Measurements from ENCODE around the gene SMAP2. TPM values are rescaled to one million over a fixed set of nuclear protein-coding genes. Genes with fewer than 3 reads are reported as not detected.
A peak's percentile ranks its signal among the peaks of the same experiment; 100 is the strongest.
"Not testable (repeated sequence)": the region's sequence is repeated elsewhere in the genome, so short reads cannot be mapped to it uniquely, and the experiment has no call there.

The SMAP2 gene
- total RNA-seq, 2 experiments from 2014 or later = 204 to 209 TPM

DNA sequence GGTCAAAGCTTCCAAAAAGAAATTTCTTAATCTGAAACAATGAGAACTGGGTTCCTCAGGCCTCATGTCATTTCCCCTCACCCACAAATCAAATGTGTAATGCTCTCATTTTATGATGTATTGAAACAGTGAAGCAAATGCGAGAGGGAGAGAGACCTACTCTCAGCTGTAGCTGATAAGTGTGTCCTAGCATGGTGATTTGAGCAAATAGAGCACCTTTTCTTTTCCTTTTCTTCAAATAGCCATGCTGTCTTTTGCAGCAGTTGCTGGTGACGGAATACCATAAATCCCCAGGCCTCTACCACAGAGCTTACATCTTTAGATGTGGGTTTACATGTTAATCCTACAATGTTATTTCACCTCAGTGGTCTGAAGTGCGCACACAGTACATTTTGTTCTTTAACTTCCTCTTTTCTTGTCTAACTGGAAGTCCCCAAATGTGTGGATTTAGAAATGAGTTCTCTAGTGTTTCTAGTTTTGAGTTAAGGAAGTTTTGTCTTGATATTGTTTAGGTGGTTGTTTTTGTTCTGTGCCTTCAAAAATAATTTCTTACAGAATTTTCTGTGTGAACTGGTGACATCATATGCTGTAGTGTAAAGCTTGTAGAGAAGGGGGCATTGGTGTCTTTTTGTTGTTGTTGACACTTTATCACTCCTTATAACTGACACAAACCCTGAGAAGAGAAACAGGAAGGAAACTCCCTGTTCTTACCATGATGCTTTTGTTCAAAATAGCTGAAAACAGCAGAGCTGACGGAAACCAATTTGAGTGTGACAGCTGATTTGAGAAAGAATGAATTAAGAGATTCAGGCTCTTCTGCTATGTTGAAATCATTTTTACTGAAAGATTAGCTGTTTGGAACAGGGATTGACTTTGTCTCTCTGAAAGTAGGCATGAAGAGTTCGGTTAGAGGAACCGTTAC lies 12.2 kb downstream of the SMAP2 start:
- peaks cover 78% of the 10 kb centered on the region for H3K4me1 Mint-ChIP-seq (ENCODE audit: low read depth)
- H3K9me3 Mint-ChIP-seq = no peaks in the 10 kb centered on the region
- no peaks in the 10 kb centered on the region for H3K27me3 Mint-ChIP-seq
- TF ChIP-seq, protein P1, sequence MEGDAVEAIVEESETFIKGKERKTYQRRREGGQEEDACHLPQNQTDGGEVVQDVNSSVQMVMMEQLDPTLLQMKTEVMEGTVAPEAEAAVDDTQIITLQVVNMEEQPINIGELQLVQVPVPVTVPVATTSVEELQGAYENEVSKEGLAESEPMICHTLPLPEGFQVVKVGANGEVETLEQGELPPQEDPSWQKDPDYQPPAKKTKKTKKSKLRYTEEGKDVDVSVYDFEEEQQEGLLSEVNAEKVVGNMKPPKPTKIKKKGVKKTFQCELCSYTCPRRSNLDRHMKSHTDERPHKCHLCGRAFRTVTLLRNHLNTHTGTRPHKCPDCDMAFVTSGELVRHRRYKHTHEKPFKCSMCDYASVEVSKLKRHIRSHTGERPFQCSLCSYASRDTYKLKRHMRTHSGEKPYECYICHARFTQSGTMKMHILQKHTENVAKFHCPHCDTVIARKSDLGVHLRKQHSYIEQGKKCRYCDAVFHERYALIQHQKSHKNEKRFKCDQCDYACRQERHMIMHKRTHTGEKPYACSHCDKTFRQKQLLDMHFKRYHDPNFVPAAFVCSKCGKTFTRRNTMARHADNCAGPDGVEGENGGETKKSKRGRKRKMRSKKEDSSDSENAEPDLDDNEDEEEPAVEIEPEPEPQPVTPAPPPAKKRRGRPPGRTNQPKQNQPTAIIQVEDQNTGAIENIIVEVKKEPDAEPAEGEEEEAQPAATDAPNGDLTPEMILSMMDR (IDR thresholded peaks at IDR 0.05) = no peak
- H3K27ac Mint-ChIP-seq = peak overlapping the region; percentile 99
- H3K36me3 Mint-ChIP-seq (ENCODE audit: low read depth) = peaks cover 67% of the 10 kb centered on the region
- POLR2A ChIA-PET = interaction anchor here (0.6 to 15.4 kb wide), 14 partner anchors 9 to 309 kb away, joined by 3 to 278 read pairs (median 6); partner anchors contain the start of genes COL9A2, EXO5, RLF and SMAP2
- ATAC-seq (peak; percentile 67), DNase-seq (peak; percentile 85)
- CTCF ChIA-PET = interaction anchor here (0.8 to 7.5 kb wide), 15 partner anchors 8 to 241 kb away, joined by 3 to 62 read pairs (median 6); partner anchors contain the start of gene SMAP2
- intact Hi-C loops (cut with micrococcal nuclease) = loop anchor here (1.0 kb wide), 1 partner anchor 19 kb away; no protein-coding TSS in a partner anchor
- H3K4me3 Mint-ChIP-seq = peak overlapping the region; percentile 78

DNA sequence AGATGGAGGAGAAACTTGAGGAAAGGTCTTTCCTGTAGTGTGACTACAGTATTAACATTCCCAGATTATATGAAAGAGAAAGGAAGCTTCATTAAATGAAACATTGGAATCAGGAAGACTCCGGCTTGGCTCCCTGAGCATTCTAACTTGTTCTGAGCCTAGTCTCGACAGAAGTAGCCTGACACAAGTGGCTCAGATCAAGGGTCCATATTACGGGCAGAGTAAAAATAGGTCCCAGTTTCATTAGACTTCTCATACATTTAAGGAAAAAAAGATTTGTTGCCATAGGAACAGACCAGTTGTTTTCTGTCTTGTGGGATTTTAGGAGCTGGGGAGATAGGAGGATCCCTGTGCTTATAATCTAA lies 12.8 kb downstream of the SMAP2 start:
- peaks cover 72% of the 10 kb centered on the region for H3K36me3 Mint-ChIP-seq (ENCODE audit: low read depth)
- TF ChIP-seq, protein P1 (IDR thresholded peaks at IDR 0.05) = no peak
- no peaks in the 10 kb centered on the region for H3K27me3 Mint-ChIP-seq
- ChIA-PET CTCF (interaction anchor here (1.0 to 7.5 kb wide), 12 partner anchors 8 to 233 kb away, joined by 3 to 62 read pairs (median 8); partner anchors contain the start of gene SMAP2), POLR2A (interaction anchor here (0.6 to 15.4 kb wide), 12 partner anchors 10 to 305 kb away, joined by 3 to 278 read pairs (median 6); partner anchors contain the start of genes EXO5, NFYC, RLF and SMAP2)
- H3K4me1 Mint-ChIP-seq (ENCODE audit: low read depth) = peaks cover 79% of the 10 kb centered on the region
- ATAC-seq (no peak), DNase-seq (no peak)
- intact Hi-C loops (cut with micrococcal nuclease) = no loop called here
- H3K27ac Mint-ChIP-seq = peak overlapping the region; percentile 99
- H3K4me3 Mint-ChIP-seq = peak overlapping the region; percentile 78
- no peaks in the 10 kb centered on the region for H3K9me3 Mint-ChIP-seq

DNA sequence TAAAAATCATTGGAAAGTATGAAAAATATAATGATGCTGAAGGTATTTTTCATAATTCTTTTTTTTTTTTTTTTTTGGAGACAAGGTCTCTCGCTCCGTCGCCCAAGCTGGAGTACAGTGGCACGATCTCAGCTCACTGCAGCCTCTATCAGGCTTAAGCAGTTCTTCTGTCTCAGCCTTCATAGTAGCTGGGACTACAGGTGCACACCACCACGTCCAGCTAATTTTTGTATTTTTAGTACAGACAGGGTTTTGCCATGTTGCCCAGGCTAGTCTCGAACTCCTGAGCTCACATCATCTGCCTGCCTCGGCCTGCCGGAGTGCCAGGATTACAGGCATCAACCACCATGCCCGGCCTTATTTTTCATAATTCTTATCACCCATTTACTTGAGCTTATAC lies 13.3 kb downstream of the SMAP2 start:
- intact Hi-C loops (cut with micrococcal nuclease) = no loop called here
- H3K9me3 Mint-ChIP-seq = no peaks in the 10 kb centered on the region
- no peak for ATAC-seq
- H3K36me3 Mint-ChIP-seq (ENCODE audit: low read depth) = peaks cover 75% of the 10 kb centered on the region
- ChIA-PET CTCF (interaction anchor here (1.3 to 7.5 kb wide), 10 partner anchors 7 to 234 kb away, joined by 3 to 62 read pairs (median 8); partner anchors contain the start of gene SMAP2), POLR2A (interaction anchor here (0.7 to 15.4 kb wide), 9 partner anchors 10 to 305 kb away, joined by 3 to 278 read pairs (median 7); partner anchors contain the start of genes EXO5, NFYC, RLF and SMAP2)
- no peaks in the 10 kb centered on the region for H3K27me3 Mint-ChIP-seq
- H3K27ac Mint-ChIP-seq = peak overlapping the region; percentile 99
- peaks cover 79% of the 10 kb centered on the region for H3K4me1 Mint-ChIP-seq (ENCODE audit: low read depth)
- DNase-seq = no peak
- TF ChIP-seq, protein P1 (IDR thresholded peaks at IDR 0.05) = no peak
- H3K4me3 Mint-ChIP-seq = peak overlapping the region; percentile 78

DNA sequence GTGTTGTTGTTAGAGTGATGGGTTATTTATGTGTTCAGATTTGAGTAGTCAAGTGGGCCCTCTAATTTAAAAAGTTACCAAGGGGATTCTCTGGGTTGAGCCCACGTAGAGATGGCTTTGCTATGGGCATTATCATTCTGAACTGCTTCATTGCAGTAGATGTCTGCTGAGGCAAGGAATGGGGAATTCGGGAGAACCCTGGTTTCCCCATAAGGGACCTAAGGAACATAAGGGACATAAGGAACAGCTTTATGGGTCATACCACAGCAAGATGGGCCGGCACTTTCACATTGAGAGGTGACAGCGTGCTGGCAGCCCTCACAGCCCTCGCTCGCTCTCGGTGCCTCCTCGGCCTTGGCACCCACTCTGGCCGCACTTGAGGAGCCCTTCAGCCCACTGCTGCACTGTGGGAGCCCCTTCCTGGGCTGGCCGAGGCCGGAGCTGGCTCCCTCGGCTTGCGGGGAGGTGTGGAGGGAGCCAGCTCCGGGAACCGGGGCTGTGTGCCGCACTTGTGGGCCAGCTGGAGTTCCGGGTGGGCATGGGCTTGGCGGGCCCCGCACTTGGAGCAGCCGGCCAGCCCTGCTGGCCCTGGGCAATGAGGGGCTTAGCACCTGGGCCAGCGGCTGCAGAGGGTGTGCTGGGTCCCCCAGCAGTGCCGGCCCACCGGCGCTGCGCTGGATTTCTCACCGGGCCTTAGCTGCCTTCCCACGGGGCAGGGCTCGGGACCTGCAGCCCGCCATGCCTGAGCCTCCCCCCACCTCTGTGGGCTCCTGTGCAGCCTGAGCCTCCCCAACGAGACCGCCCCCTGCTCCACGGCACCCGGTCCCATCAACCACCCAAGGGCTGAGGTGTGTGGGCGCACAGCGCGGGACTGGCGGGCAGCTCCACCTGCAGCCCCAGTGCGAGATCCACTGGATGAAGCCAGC lies 14.1 kb downstream of the SMAP2 start:
- peaks cover 79% of the 10 kb centered on the region for H3K4me1 Mint-ChIP-seq (ENCODE audit: low read depth)
- DNase-seq = peak; percentile 54
- H3K9me3 Mint-ChIP-seq; H3K27me3 Mint-ChIP-seq; intact Hi-C loops (cut with micrococcal nuclease); ATAC-seq: not testable (repeated sequence)
- H3K36me3 Mint-ChIP-seq (ENCODE audit: low read depth) = peaks cover 69% of the 10 kb centered on the region
- H3K4me3 Mint-ChIP-seq = peak overlapping the region; percentile 83
- ChIA-PET POLR2A (interaction anchor here (0.6 to 15.4 kb wide), 9 partner anchors 9 to 304 kb away, joined by 3 to 278 read pairs (median 4); partner anchors contain the start of genes EXO5, NFYC and SMAP2), CTCF (interaction anchor here (0.8 to 7.5 kb wide), 9 partner anchors 11 to 146 kb away, joined by 3 to 62 read pairs (median 9); partner anchors contain the start of gene SMAP2)
- H3K27ac Mint-ChIP-seq = peak overlapping the region; percentile 99

DNA sequence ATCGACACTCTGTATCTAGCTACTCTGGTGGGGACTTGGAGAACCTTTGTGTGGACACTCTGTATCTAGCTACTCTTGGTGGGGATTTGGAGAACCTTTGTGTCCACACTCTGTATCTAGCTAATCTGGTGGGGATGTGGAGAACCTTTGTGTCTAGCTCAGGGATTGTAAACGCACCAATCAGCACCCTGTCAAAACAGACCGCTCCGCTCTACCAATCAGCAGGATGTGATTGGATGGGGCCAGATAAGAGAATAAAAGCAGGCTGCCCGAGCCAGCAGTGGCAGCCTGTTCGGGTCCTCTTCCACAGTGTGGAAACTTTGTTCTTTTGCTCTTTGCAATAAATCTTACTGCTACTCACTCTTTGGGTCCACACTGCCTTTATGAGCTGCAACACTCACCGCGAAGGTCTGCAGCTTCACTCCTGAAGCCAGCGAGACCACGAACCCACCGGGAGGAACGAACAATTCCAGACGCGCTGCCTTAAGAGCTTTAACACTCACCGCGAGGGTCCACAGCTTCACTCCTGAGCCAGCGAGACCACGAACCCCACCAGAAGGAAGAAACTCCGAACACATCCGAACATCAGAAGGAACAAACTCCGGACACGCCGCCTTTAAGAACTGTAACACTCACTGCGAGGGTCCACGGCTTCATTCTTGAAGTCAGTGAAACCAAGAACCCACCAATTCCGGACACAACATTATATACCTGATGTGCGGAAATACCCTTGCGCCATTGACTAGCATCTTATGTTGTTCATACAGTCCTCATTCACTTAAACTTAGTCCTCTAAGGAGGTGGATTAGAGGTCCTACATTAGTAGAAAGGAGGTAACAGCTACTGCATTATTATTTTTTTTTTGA lies 15.2 kb downstream of the SMAP2 start:
- H3K36me3 Mint-ChIP-seq (ENCODE audit: low read depth) = peaks cover 64% of the 10 kb centered on the region

More for the DNA sequence above, 15.2 kb downstream of the SMAP2 start:
- H3K27me3 Mint-ChIP-seq; H3K9me3 Mint-ChIP-seq; ATAC-seq; intact Hi-C loops (cut with micrococcal nuclease): not testable (repeated sequence)
- Mint-ChIP-seq H3K4me3 (peak overlapping the region; percentile 83), H3K27ac (peak overlapping the region; percentile 95), H3K4me1 (ENCODE audit: low read depth) (peaks cover 78% of the 10 kb centered on the region)
- POLR2A ChIA-PET = interaction anchor here (0.5 to 16.6 kb wide), 10 partner anchors 4 to 73 kb away, joined by 3 to 278 read pairs (median 6); partner anchors contain the start of gene ZFP69B
- CTCF ChIA-PET = interaction anchor here (0.8 to 3.8 kb wide), 8 partner anchors 10 to 236 kb away, joined by 3 to 27 read pairs (median 6); no protein-coding TSS in a partner anchor
- DNase-seq = peak; percentile 60

Measured in activated CD8-positive, alpha-beta T cell treated with anti-CD3 and anti-CD28 coated beads for 36 hours (primary cell).